Colonic mucosa (tissue), 4 donors: ENCODE data around the gene PLEKHA6. TPM values are rescaled to one million over a fixed set of nuclear protein-coding genes. Genes with fewer than 3 reads are reported as not detected.

Experiments
- DNase-seq: peaks from one replicate; pipeline ENCODE4 v3.0.0-alpha.2; 2020
- H3K27ac ChIP-seq: fragments of 200-600 bp; one replicate; pipeline ENCODE4 v1.8.0; 2021
- H3K27me3 ChIP-seq: fragments of 200-600 bp; one replicate; pipeline ENCODE4 v1.8.0; 2021
- H3K36me3 ChIP-seq: fragments of 200-600 bp; one replicate; pipeline ENCODE4 v1.8.0; 2021
- H3K4me1 ChIP-seq: fragments of 200-600 bp; one replicate; pipeline ENCODE4 v1.8.0; 2021; ENCODE audit warnings: mild to moderate bottlenecking
- H3K4me3 ChIP-seq: fragments of 200-600 bp; one replicate; pipeline ENCODE4 v1.8.0; 2021
- H3K9ac ChIP-seq, 2 donors: one replicate each; pipeline ENCODE4 v1.7.0; 2013; ENCODE audit warnings: control low read depth in 2 of 2, low read depth in 2 of 2, low read length in 2 of 2
- H3K9me3 ChIP-seq: fragments of 200-600 bp; one replicate; pipeline ENCODE4 v1.8.0; 2021
- intact Hi-C: fragments of 100-400 bp; cut with DNase I; formaldehyde crosslinking; loops from one replicate; pipeline ENCODE4 v1.14.1; 2022
- total RNA-seq, 2 donors: library from RNA; stranded (reverse); fragmentation: NEBNext Ultra II Directional in 1 of 2; extraction: Animal tissue kit (Norgen Biotek cat#: 25700) in 1 of 2; gene quantifications; one replicate each; pipeline ENCODE4 v1.2.1, GENCODE V29; 2021
- TF ChIP-seq, protein P1 (sequence below): fragments of 200-600 bp; IDR thresholded peaks from one replicate; pipeline ENCODE4 v1.8.0; 2022; ENCODE audit warnings: antibody characterized with exemption, mild to moderate bottlenecking
- donor health status: healthy.
- donor health status: DM: no; HTN: no; CAD: no.
- donor health status: DM: no; HTN: no; CAD: no.

The PLEKHA6 gene
- total RNA-seq, 2 donors from 2014 or later, result 84.5 to 165 TPM

GRCh38 chr1:204377800-204378668 is 18.3 kb upstream of the PLEKHA6 start:
- intact Hi-C loops, result no loop called here
- H3K4me1 ChIP-seq, result peaks cover 7% of the 10 kb centered on the region

GRCh38 chr1:204376919-204377799 is 17.4 kb upstream of the PLEKHA6 start:
- Histone ChIP-seq H3K9me3 (no peaks in the 10 kb centered on the region), H3K36me3 (no peaks in the 10 kb centered on the region), H3K4me3 (peak overlapping the region; percentile 49), H3K9ac (peak overlapping the region; percentile 66 to 83), H3K27ac (peak overlapping the region; percentile 92), H3K4me1 (peaks cover 7% of the 10 kb centered on the region), H3K27me3 (no peaks in the 10 kb centered on the region)
- TF ChIP-seq, protein P1, sequence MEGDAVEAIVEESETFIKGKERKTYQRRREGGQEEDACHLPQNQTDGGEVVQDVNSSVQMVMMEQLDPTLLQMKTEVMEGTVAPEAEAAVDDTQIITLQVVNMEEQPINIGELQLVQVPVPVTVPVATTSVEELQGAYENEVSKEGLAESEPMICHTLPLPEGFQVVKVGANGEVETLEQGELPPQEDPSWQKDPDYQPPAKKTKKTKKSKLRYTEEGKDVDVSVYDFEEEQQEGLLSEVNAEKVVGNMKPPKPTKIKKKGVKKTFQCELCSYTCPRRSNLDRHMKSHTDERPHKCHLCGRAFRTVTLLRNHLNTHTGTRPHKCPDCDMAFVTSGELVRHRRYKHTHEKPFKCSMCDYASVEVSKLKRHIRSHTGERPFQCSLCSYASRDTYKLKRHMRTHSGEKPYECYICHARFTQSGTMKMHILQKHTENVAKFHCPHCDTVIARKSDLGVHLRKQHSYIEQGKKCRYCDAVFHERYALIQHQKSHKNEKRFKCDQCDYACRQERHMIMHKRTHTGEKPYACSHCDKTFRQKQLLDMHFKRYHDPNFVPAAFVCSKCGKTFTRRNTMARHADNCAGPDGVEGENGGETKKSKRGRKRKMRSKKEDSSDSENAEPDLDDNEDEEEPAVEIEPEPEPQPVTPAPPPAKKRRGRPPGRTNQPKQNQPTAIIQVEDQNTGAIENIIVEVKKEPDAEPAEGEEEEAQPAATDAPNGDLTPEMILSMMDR, result no peak
- DNase-seq, result peak; percentile 95
- intact Hi-C loops, result no loop called here

More at GRCh38 chr1:204377800-204378668, 18.3 kb upstream of the PLEKHA6 start:
- Histone ChIP-seq H3K4me3 (peak overlapping the region; percentile 49), H3K9ac (peak overlapping the region; percentile 66 to 83), H3K36me3 (no peaks in the 10 kb centered on the region), H3K9me3 (no peaks in the 10 kb centered on the region), H3K27ac (peak overlapping the region; percentile 92), H3K27me3 (no peaks in the 10 kb centered on the region)
- DNase-seq, result peak; percentile 83
- TF ChIP-seq, protein P1, result no peak

- TF ChIP-seq, protein P1, result no peak
- H3K4me3 ChIP-seq, result peak overlapping the region; percentile 49
- H3K9me3 ChIP-seq, result no peaks in the 10 kb centered on the region
- H3K4me1 ChIP-seq, result peaks cover 7% of the 10 kb centered on the region
- H3K27ac ChIP-seq, result peak overlapping the region; percentile 92
- peak overlapping the region; percentile 36 to 83 for H3K9ac ChIP-seq
- H3K27me3 ChIP-seq, result no peaks in the 10 kb centered on the region
- intact Hi-C loops, result no loop called here
- no peaks in the 10 kb centered on the region for H3K36me3 ChIP-seq
- no peak for DNase-seq
These were observed 16.7 kb upstream of the PLEKHA6 start for GRCh38 chr1:204376465-204376864.

DNA sequence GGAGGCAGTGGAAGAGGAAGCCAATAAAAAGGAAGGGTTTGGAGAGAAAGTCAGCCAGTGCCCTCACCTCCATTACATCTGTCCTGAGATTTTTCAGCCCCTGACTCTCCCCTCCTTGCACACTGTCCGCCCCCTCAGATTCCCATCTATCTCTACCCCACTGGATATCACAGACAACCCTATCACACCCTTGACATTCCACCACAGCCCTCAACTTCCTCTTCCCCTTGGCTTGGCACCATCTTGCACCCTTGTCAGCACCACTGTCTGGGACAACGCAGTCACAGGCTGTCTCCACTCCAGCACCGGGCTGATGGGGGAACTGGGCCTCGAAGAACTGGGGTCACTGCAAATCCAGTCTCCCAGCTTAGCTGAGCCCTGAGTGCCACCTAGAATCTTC is 14.2 kb upstream of the PLEKHA6 start:
- H3K4me1 ChIP-seq, result peaks cover 7% of the 10 kb centered on the region
- TF ChIP-seq, protein P1, result no peak
- no peak overlapping the region for H3K9ac ChIP-seq
- no peaks in the 10 kb centered on the region for H3K27me3 ChIP-seq
- no peak overlapping the region for H3K27ac ChIP-seq
- no peak overlapping the region for H3K4me3 ChIP-seq
- intact Hi-C loops, result no loop called here
- H3K36me3 ChIP-seq, result no peaks in the 10 kb centered on the region
- no peak for DNase-seq
- no peaks in the 10 kb centered on the region for H3K9me3 ChIP-seq

DNA sequence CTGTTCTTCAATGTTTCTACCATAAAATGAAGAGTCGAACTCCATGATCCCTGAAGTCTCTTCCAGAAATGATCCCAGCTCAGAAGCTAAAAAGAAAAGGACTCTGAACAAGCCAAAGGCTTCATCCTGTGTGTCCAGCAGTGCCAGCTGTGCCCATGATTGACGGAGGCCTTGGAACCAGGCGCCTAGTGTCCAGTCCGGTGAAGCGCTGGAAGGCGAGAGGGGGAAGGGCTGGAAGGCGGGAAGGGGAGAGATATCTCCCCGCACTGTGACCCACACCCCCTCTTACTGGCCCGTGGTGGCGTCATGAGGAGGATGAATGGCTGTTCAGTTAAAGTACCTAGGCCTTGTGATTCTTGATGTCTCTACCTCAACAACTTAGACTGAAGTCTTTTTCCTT is 10.4 kb upstream of the PLEKHA6 start:
- Histone ChIP-seq H3K27me3 (no peaks in the 10 kb centered on the region), H3K36me3 (no peaks in the 10 kb centered on the region), H3K27ac (no peak overlapping the region), H3K4me1 (no peaks in the 10 kb centered on the region), H3K9me3 (no peaks in the 10 kb centered on the region), H3K4me3 (no peak overlapping the region), H3K9ac (no peak overlapping the region)
- intact Hi-C loops, result no loop called here
- TF ChIP-seq, protein P1, result no peak
- no peak for DNase-seq
